CD8-positive, alpha-beta memory T cell (primary cell): Measurements from ENCODE around the gene GNB2. TPM values are rescaled to one million over a fixed set of nuclear protein-coding genes. Genes with fewer than 3 reads are reported as not detected.

Source experiments
- CTCF ChIA-PET: fragments of 350-600 bp; sonication (Branson Sonifier 250); formaldehyde crosslinking; loops from one replicate; lab custom pipeline; 2021; ENCODE audit warnings: antibody characterized with exemption; lab: Charles Lee
- POLR2A ChIA-PET: fragments of 350-600 bp; sonication (Branson Sonifier 250); formaldehyde crosslinking; loops from one replicate; lab custom pipeline; 2021; ENCODE audit warnings: antibody characterized with exemption; lab: Charles Lee
- DNase-seq, 5 donors: peaks; one replicate each; pipeline versions ENCODE4 v3.0.0 to v3.0.0-alpha.2; 2020 to 2022; ENCODE audit warnings: mixed read lengths in 1 of 5
- H3K27ac ChIP-seq: one replicate; pipeline ENCODE4 v1.7.0; 2013; ENCODE audit warnings: low read depth, mild to moderate bottlenecking, low read length, moderate library complexity
- H3K27me3 ChIP-seq: 2 replicates; pipeline ENCODE4 v1.7.0; 2013; ENCODE audit warnings: low read length, mild to moderate bottlenecking; ENCODE audit not compliant: insufficient read depth, poor library complexity, severe bottlenecking
- H3K36me3 ChIP-seq: 2 replicates; pipeline ENCODE4 v1.7.0; 2013; ENCODE audit warnings: mild to moderate bottlenecking, low read length, moderate library complexity; ENCODE audit not compliant: insufficient read depth
- H3K4me1 ChIP-seq: 2 replicates; pipeline ENCODE4 v1.7.0; 2013; ENCODE audit warnings: mild to moderate bottlenecking, low read length, moderate library complexity; ENCODE audit not compliant: insufficient read depth
- H3K4me3 ChIP-seq: 2 replicates; pipeline ENCODE4 v1.7.0; 2013; ENCODE audit warnings: mild to moderate bottlenecking, low read length
- H3K9me3 ChIP-seq: 2 replicates; pipeline ENCODE4 v1.7.0; 2013; ENCODE audit warnings: mild to moderate bottlenecking, low read length
- H3K27ac Mint-ChIP-seq, 8 donors: one replicate each; pipeline ENCODE4 v1.8.0; 2020 to 2021; ENCODE audit warnings: mixed read lengths in 8 of 8, mild to moderate bottlenecking in 6 of 8, inconsistent platforms in 3 of 8, moderate library complexity in 3 of 8
- H3K27me3 Mint-ChIP-seq, 2 donors: one replicate each; pipeline ENCODE4 v1.8.0; 2020 to 2021; ENCODE audit warnings: mixed read lengths in 2 of 2, mild to moderate bottlenecking in 1 of 2, moderate library complexity in 1 of 2
- H3K36me3 Mint-ChIP-seq, 3 donors: one replicate each; pipeline ENCODE4 v1.8.0; 2020 to 2021; ENCODE audit warnings: mixed read lengths in 3 of 3, inconsistent platforms in 1 of 3, mild to moderate bottlenecking in 1 of 3
- H3K4me1 Mint-ChIP-seq, 3 donors: one replicate each; pipeline ENCODE4 v1.8.0; 2020 to 2021; ENCODE audit warnings: mixed read lengths in 3 of 3, inconsistent platforms in 1 of 3, mild to moderate bottlenecking in 1 of 3
- H3K4me3 Mint-ChIP-seq, 7 donors: one replicate each; pipeline ENCODE4 v1.8.0; 2020 to 2021; ENCODE audit warnings: mixed read lengths in 7 of 7, mild to moderate bottlenecking in 6 of 7, moderate library complexity in 4 of 7, inconsistent platforms in 2 of 7
- H3K9me3 Mint-ChIP-seq, 5 donors: one replicate each; pipeline ENCODE4 v1.8.0; 2020 to 2022; ENCODE audit warnings: mixed read lengths in 5 of 5, mild to moderate bottlenecking in 3 of 5, moderate library complexity in 2 of 5, inconsistent platforms in 1 of 5
- polyA plus RNA-seq: library from polyadenylated mRNA; unstranded; fragments of 300-500 nt; fragmentation: Illumina TruSeq; gene quantifications from one replicate; pipeline ENCODE4 v1.2.3, GENCODE V29; 2021
- total RNA-seq, 2 experiments: library from RNA; stranded (reverse); gene quantifications; one replicate each; pipeline ENCODE4 v1.2.3, GENCODE V29; 2021

GNB2 gene
- total and polyA plus RNA-seq, 3 experiments from 2014 or later, result 62.9 to 262 (median 253) TPM

GRCh38 chr7:100679927-100680575, 6.5 kb downstream of the GNB2 start:
- H3K9me3 ChIP-seq, result no peaks in the 10 kb centered on the region
- ChIA-PET POLR2A (interaction anchor here (0.6 to 2.0 kb wide), 6 partner anchors 9 to 682 kb away, joined by 3 to 12 read pairs (median 9); partner anchors contain the start of genes FBXO24 and LRCH4), CTCF (interaction anchor here (0.7 to 8.8 kb wide), 6 partner anchors 12 to 116 kb away, joined by 3 to 91 read pairs (median 4); partner anchors contain the start of genes GIGYF1 and POP7)
- peaks cover 24% of the 10 kb centered on the region for H3K4me1 ChIP-seq
- H3K27ac Mint-ChIP-seq, result peak overlapping the region; percentile 8 to 94 (median 51)
- no peak overlapping the region for H3K27ac ChIP-seq
- H3K4me3 Mint-ChIP-seq, result peak overlapping the region in 1 of 7 donors; percentile 70
- H3K27me3 ChIP-seq, result no peaks in the 10 kb centered on the region
- peaks cover 29 to 46% (median 33%) of the 10 kb centered on the region in 3 donors for H3K4me1 Mint-ChIP-seq
- no peak overlapping the region for H3K4me3 ChIP-seq
- H3K36me3 ChIP-seq, result peaks cover 28% of the 10 kb centered on the region
- no peak for DNase-seq
- H3K27me3 Mint-ChIP-seq, result peaks cover 0 to 2% of the 10 kb centered on the region in 2 donors
- peaks cover 0 to 73% (median 0%) of the 10 kb centered on the region in 3 donors for H3K36me3 Mint-ChIP-seq
- H3K9me3 Mint-ChIP-seq, result no peaks in the 10 kb centered on the region

- peak overlapping the region in 7 of 8 donors; percentile 8 to 66 (median 45) for H3K27ac Mint-ChIP-seq
- H3K36me3 ChIP-seq, result peaks cover 28% of the 10 kb centered on the region
- H3K27me3 ChIP-seq, result no peaks in the 10 kb centered on the region
- DNase-seq, result no peak
- H3K27me3 Mint-ChIP-seq, result peaks cover 0 to 2% of the 10 kb centered on the region in 2 donors
- ChIA-PET POLR2A (interaction anchor here (0.6 to 2.0 kb wide), 4 partner anchors 14 to 95 kb away, joined by 3 to 9 read pairs (median 5); partner anchors contain the start of genes FBXO24, LRCH4 and POP7), CTCF (interaction anchor here (0.9 to 8.8 kb wide), 4 partner anchors 12 to 25 kb away, joined by 3 to 91 read pairs (median 4); partner anchors contain the start of genes GIGYF1 and POP7)
- H3K27ac ChIP-seq, result no peak overlapping the region
- no peaks in the 10 kb centered on the region for H3K9me3 ChIP-seq
- H3K36me3 Mint-ChIP-seq, result peaks cover 0 to 77% (median 2%) of the 10 kb centered on the region in 3 donors
- no peak overlapping the region for H3K4me3 ChIP-seq
- peaks cover 29 to 46% (median 33%) of the 10 kb centered on the region in 3 donors for H3K4me1 Mint-ChIP-seq
- H3K4me3 Mint-ChIP-seq, result peak overlapping the region in 2 of 7 donors; percentile 6 to 70
- H3K4me1 ChIP-seq, result peaks cover 24% of the 10 kb centered on the region
- no peaks in the 10 kb centered on the region for H3K9me3 Mint-ChIP-seq
Observed at GRCh38 chr7:100680576-100681271, 7.2 kb downstream of the GNB2 start.

- ChIA-PET POLR2A (interaction anchor here (0.6 to 1.2 kb wide), 3 partner anchors 7 to 77 kb away, joined by 3 to 4 read pairs (median 4); no protein-coding TSS in a partner anchor), CTCF (interaction anchor here (8.8 kb wide), 1 partner anchor 11 kb away, joined by 91 read pairs; the partner anchor contains the start of gene GIGYF1)
- Mint-ChIP-seq H3K9me3 (no peaks in the 10 kb centered on the region), H3K36me3 (peaks cover 0 to 80% (median 2%) of the 10 kb centered on the region in 3 donors), H3K4me1 (peaks cover 25 to 42% (median 29%) of the 10 kb centered on the region in 3 donors), H3K27me3 (no peaks in the 10 kb centered on the region), H3K4me3 (no peak overlapping the region), H3K27ac (peak overlapping the region in 1 of 8 donors; percentile 26)
- DNase-seq, result no peak
- no peaks in the 10 kb centered on the region for H3K27me3 ChIP-seq
- H3K9me3 ChIP-seq, result no peaks in the 10 kb centered on the region
- H3K27ac ChIP-seq, result no peak overlapping the region
- H3K4me1 ChIP-seq, result peaks cover 18% of the 10 kb centered on the region
- peaks cover 24% of the 10 kb centered on the region for H3K36me3 ChIP-seq
- no peak overlapping the region for H3K4me3 ChIP-seq
Observed at GRCh38 chr7:100681491-100682227, 8.1 kb downstream of the GNB2 start.

DNA sequence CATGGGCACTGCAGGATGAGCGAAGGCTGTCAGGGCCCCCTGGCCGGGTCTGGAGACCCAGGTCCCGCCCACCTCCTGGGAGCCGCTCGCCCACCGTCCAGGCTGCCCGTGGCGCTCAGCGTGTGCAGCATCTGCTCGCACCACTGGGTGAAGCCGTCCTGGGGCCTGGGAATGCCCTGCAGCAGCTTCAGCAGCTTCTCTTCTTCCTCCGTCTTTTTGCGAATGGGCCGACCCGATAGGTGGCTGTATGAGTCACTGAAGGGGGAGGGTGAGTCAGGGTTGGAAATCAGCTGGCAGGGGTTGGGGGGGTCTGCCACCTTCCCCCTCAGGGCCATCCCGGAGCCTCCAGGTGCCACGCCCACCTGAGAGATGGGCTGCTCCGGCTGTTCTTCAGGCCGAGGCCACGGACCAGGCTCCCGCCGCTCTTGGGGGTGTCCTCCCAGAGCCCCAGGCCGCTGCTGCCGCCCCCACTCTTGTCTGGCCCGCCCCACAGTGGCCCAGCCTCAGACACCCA, 8.7 kb downstream of the GNB2 start:
- H3K4me1 ChIP-seq, result peaks cover 16% of the 10 kb centered on the region
- CTCF ChIA-PET, result interaction anchor here (1.1 to 8.8 kb wide), 3 partner anchors 10 to 96 kb away, joined by 3 to 91 read pairs (median 6); partner anchors contain the start of genes FBXO24, GIGYF1 and LRCH4
- Mint-ChIP-seq H3K27me3 (no peaks in the 10 kb centered on the region), H3K4me1 (peaks cover 24 to 37% (median 27%) of the 10 kb centered on the region in 3 donors), H3K36me3 (peaks cover 0 to 80% (median 2%) of the 10 kb centered on the region in 3 donors), H3K4me3 (no peak overlapping the region), H3K9me3 (no peaks in the 10 kb centered on the region), H3K27ac (no peak overlapping the region)
- H3K9me3 ChIP-seq, result no peaks in the 10 kb centered on the region
- H3K27me3 ChIP-seq, result no peaks in the 10 kb centered on the region
- H3K4me3 ChIP-seq, result no peak overlapping the region
- no peak for DNase-seq
- peaks cover 18% of the 10 kb centered on the region for H3K36me3 ChIP-seq
- H3K27ac ChIP-seq, result no peak overlapping the region
- POLR2A ChIA-PET, result interaction anchor here (0.6 to 1.2 kb wide), 2 partner anchors 8 to 11 kb away, joined by 4 read pairs; no protein-coding TSS in a partner anchor

DNA sequence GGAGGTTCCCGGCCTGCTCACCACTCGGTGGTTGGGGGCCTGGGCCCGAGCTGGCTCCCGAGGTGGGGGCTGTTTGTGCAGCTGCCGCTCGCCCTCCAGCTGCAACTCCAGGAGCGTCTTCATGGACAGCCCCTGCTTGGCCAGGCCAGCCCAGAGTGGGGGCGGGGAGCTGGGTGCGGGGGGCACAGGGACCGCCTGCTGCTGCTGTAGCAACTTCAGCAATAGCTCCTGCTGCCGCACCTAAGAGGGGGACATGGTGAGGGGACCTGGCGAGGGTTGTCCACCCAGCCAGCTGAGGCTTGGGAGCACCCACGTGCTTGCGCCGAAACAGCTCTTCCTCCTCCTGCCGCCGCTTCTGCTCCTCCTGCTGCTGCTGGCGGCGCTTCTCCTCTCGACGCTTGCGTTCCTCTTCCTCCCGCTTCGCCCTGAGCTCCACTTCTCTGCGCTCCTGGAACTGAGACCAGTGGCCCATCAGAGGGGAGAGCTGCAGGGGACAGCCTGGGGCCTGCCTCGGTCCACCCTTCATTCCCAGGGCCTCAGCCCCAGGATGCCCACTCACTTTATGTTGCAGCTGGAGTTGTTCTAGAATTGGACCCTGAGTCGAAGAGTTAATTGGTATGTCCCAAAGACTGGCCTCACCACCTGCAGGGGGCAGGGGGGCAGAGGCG, 9.6 kb downstream of the GNB2 start:
- Mint-ChIP-seq H3K27ac (no peak overlapping the region), H3K27me3 (no peaks in the 10 kb centered on the region), H3K36me3 (peaks cover 0 to 78% (median 2%) of the 10 kb centered on the region in 3 donors), H3K9me3 (no peaks in the 10 kb centered on the region), H3K4me3 (no peak overlapping the region), H3K4me1 (peaks cover 22 to 31% (median 24%) of the 10 kb centered on the region in 3 donors)
- no peak for DNase-seq
- peaks cover 16% of the 10 kb centered on the region for H3K36me3 ChIP-seq
- peaks cover 16% of the 10 kb centered on the region for H3K4me1 ChIP-seq
- ChIA-PET POLR2A (interaction anchor here (0.6 to 1.1 kb wide), 2 partner anchors 22 to 93 kb away, joined by 3 to 8 read pairs; no protein-coding TSS in a partner anchor), CTCF (interaction anchor here (0.9 to 8.8 kb wide), 5 partner anchors 9 to 97 kb away, joined by 3 to 91 read pairs (median 6); partner anchors contain the start of genes FBXO24, GIGYF1, LRCH4 and POP7)
- no peak overlapping the region for H3K27ac ChIP-seq
- no peak overlapping the region for H3K4me3 ChIP-seq
- no peaks in the 10 kb centered on the region for H3K27me3 ChIP-seq
- no peaks in the 10 kb centered on the region for H3K9me3 ChIP-seq

GRCh38 chr7:100683659-100684533, 10.4 kb downstream of the GNB2 start:
- H3K36me3 ChIP-seq, result peaks cover 16% of the 10 kb centered on the region
- peaks cover 16% of the 10 kb centered on the region for H3K4me1 ChIP-seq
- Mint-ChIP-seq H3K27ac (no peak overlapping the region), H3K36me3 (peaks cover 0 to 81% (median 2%) of the 10 kb centered on the region in 3 donors), H3K4me1 (peaks cover 22 to 31% (median 24%) of the 10 kb centered on the region in 3 donors), H3K27me3 (no peaks in the 10 kb centered on the region), H3K9me3 (no peaks in the 10 kb centered on the region), H3K4me3 (no peak overlapping the region)
- no peaks in the 10 kb centered on the region for H3K27me3 ChIP-seq
- H3K9me3 ChIP-seq, result no peaks in the 10 kb centered on the region
- ChIA-PET POLR2A (interaction anchor here (0.6 to 1.1 kb wide), 2 partner anchors 21 to 93 kb away, joined by 3 to 8 read pairs; no protein-coding TSS in a partner anchor), CTCF (interaction anchor here (0.9 to 8.8 kb wide), 5 partner anchors 8 to 98 kb away, joined by 3 to 91 read pairs (median 6); partner anchors contain the start of genes FBXO24, GIGYF1, LRCH4 and POP7)
- no peak overlapping the region for H3K4me3 ChIP-seq
- no peak for DNase-seq
- H3K27ac ChIP-seq, result no peak overlapping the region
